NOMO-1 treated with DMSO at 0.1 percent for 48 hours (cell line): Measurements from ENCODE around the gene NKIRAS2.

Experiments
- DNase-seq: peaks from one replicate; lab custom pipeline; 2025; ENCODE audit not compliant: unreplicated experiment; lab: John Stamatoyannopoulos, UW

NKIRAS2 gene

DNA sequence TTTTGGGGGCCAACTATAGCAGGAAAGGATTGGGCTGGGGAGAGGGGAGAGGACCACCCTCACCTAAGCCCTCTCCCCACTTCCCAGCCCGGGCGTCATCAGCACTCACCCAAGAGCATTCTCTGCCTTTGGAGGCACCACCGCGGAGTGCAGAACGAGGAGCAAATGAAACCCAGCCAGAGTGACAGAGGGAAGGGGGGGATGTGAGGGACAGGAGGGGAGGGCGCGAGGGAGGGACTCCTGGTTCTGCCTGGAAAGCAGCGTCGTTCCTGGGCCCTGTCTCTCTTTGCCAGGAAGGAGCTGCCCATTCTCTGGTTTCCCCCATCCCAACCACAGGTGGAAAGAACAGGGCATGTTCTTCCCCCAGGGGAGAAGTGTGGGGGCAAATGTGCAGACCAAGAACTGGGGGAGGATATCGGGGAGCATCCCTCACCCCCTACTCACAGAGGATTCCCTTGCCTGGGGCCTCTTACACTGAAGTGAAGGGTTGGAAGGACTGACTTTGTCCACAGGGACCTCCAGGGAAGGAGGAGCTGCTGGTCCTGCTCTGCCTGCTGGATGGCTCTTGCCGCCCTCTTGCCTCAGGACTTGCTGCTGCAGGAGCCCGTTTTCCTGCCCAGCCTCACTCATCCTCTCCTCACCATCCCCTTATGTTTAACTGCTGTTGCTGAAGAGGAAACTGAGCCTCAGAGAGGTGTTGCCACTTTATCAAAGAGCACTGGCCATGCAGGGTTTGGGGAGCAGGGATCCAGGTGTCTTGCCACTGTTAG is 34.0 kb downstream of the NKIRAS2 start:
- no peak for DNase-seq

DNA sequence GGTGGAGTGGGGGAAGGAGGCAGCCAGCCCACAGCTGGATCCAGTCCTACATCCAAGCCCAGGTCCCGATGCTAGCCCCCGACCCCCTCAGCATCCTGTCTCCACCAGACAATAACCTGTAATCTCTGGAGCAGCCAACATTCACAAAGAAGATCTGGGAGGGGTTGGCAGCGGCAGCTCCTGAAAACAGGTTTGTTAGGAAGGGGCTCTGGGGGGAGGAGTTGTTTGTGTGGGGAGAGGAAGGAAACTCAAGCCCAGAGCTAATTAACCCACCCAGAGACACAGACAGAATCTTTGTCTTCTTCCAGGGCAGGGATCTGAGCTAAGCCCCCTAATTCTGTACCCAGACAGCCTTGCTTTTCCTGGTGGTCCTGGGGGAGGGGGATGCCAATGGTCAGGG is 35.1 kb downstream of the NKIRAS2 start:
- no peak for DNase-seq

DNA sequence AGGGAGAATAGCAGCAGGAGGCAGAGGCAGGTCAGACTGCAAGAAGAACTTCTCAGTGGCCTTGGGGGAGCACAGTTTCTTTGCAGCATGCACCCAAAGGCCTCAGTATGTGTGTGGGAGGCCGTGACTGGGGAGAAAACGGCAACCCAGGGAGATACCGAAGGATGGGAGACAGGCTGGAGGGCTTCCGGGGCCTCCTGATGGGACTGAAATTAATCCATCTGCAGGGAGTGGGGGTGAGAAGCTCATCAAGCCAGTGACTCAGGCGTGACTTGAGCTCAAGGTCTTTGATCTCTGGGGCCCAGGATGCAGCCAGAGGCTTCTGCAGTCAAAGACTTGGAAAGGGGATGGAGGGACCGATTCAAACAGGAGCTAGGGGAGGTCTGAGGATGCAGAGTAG is 35.6 kb downstream of the NKIRAS2 start:
- no peak for DNase-seq

DNA sequence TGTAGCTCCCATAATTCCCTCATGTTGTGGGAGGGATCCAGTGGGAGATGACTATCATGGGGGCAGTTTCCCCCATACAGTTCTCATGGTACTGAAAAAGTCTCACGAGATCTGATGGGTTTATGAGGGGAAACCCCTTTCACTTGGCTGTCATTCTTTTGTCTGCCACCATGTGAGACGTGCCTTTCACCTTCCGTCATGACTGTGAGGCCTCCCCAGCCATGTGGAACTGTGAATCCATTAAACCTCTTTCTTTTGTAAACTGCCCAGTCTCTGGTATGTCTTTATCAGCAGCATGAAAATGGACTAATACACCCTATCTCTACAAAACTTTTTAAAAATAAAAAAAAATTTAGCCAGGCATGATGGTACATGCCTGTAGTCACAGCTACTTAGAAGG is 36.7 kb downstream of the NKIRAS2 start:
- DNase-seq = no peak

- DNase-seq = no peak
Measured at GRCh38 chr17:42058063-42058462, 38.2 kb downstream of the NKIRAS2 start.

DNA sequence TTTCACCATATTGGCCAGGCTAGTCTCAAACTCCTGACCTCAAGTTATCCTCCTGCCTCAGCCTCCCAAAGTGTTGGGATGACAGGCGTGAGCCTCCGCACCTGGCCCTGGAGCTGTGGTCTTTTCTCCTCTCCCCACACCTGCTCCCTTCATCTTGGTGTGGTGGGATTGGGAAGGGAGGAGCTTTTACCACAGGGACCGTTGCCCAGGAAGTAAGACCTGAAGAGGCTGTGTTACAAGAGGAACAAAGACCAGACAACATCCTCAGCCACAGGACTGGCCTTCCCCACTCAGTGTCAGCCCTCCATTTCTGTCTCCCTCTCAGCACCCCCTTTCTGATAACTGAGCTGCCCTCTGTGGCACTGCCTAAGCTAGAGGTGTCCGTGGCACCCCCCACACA is 39.9 kb downstream of the NKIRAS2 start:
- no peak for DNase-seq

GRCh38 chr17:42060231-42060630 is 40.3 kb downstream of the NKIRAS2 start:
- no peak for DNase-seq

- DNase-seq = no peak
Measured at GRCh38 chr17:42061646-42062487, 42.0 kb downstream of the NKIRAS2 start.

DNA sequence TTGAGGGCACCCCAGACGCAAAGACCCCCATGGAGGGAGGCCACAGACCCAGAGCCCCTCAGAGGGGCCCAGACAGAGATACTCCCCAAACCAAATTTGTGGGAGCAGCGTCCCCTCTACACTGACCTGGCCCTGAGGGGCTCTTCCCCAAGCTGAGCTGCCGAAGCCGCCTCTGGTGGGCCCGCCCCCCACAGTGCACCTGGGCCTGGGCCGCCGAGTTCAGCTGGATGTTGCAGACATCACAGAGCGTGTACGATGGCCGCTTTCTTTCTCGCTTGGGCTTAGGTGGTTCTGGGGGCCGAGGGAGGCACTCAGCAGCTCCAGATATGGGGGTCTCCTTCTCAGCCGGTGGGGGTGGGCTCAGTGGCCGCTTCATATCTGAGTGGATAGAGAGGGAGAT is 42.8 kb downstream of the NKIRAS2 start:
- no peak for DNase-seq

DNA sequence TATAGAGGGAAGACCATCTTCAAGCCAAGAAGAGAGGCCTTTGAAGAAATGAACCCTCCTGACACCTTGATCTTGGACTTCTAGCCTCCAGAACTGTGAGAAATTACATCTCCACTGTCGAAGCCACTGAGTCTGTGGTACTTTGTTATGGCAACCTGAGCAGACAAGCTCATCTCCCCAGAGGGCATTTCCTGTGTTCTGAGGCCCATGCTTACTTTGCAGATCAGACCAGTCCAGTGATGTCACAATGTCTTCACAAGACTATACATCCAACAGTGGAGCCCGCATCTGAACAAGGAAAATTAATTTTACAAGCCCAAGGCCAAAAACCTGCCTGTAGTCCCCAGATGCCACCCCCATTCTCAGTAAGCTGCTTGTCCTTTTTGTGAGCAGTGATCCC is 45.3 kb downstream of the NKIRAS2 start:
- DNase-seq = no peak

DNA sequence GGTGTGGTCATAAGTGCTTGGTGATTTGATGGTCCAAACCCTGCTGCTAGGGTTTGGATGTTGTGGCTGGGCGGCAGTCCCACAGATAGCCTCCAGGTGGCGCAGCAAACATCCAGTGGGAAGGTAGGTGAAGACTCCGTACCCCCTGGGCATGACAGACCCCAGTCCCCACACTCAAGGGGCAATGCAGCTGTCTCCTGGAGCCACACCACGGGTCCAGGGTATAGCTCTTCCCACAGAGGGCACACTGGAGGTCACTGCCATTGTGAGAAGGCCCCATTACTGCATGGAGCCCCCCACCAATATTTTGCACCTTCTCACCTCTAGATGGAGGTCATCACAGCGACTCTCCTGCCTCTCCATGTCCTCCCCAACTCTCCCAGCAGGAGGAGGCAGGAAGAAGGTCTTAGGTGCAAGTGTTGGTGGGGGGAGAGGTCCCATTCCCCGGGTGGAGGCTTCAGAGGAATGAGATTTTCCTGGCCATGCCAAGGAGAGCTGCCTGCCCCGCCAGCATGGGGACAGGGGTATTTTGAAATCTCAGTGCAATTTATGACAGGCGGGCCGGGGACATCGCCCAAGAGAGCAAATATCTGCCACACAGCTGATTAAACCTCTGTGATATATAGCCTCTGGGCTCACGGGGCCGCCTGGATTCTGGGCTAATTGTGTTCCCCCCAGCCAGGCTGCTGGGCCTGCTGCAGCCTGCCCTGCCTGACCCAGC is 47.6 kb downstream of the NKIRAS2 start:
- peak; percentile 34 for DNase-seq

- no peak for DNase-seq
Measured at GRCh38 chr17:42068979-42069378, 49.1 kb downstream of the NKIRAS2 start.

GRCh38 chr17:42071810-42072209 is 51.9 kb downstream of the NKIRAS2 start:
- no peak for DNase-seq

DNA sequence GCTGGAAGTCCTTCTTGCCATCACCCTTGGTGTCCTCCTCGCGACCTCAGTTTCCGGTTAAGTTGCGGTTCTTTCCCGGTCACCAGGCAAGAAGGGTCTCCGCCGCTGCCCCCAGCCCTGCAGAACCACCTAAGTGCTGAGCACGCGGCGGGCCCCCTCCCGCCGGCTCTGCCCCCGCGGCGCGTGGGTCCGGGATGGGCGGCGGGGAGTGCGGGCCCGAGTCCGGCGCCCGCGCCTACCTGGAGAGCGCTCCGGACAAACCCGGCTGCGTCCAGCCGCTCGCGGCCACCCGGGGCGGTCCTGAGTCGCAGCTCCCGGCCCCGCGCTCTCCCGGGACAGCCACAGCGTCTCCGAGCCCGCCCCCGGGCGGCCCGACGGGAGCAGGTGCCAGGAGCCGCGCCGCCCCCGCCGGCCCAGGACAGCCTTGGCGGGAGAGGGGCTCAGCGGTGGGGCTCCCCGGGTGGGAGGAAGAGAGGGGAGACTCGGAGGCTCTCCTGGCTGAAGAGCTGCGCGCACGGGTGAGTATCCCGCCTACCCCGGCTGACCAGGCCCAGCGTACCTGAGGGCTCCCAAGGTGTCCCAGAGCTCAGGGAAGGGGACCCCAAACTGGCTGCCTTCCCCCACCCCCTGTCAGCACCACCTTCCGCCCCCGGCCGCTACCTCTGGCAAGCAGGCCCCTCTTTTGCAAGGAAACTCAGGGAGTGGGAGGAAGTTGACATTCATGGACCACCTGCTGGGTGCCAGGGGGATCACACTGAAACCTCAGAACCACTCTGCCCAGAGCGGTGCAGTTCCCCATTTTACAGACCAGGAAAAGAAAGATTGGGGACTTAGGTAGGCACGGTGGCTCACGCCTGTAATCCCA is 52.7 kb downstream of the NKIRAS2 start:
- DNase-seq = no peak
